HG03521 (cell line): ENCODE data around the gene SESN3.
"Not testable (repeated sequence)": the region's sequence is repeated elsewhere in the genome, so short reads cannot be mapped to it uniquely, and the experiment has no call there.

Experiments
- ATAC-seq: cut with Tn5 transposase; IDR thresholded peaks from one replicate; pipeline ENCODE4 v1.9.1; 2021; ENCODE audit warnings: mild to moderate bottlenecking, moderate library complexity; ENCODE audit not compliant: unreplicated experiment

The SESN3 gene

DNA sequence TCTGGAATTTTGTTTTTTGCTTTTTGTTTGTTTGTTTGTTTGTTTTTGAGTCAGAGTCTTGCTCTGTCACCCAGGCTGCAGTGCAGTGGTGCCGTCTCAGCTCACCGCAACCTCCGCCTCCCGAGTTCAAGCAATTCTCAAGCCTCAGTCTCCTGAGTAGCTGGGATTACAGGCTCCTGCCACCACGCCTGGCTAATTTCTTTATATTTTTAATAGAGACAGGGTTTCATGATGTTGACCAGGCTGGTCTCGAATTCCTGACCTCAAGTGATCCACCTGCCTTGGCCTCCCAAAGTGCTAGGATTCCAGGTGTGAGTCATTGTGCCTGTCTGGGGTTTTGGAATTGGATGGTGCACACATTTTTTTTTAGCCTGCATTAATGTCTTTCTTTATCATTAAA, 20.9 kb upstream of the SESN3 start:
- ATAC-seq, result not testable (repeated sequence)

DNA sequence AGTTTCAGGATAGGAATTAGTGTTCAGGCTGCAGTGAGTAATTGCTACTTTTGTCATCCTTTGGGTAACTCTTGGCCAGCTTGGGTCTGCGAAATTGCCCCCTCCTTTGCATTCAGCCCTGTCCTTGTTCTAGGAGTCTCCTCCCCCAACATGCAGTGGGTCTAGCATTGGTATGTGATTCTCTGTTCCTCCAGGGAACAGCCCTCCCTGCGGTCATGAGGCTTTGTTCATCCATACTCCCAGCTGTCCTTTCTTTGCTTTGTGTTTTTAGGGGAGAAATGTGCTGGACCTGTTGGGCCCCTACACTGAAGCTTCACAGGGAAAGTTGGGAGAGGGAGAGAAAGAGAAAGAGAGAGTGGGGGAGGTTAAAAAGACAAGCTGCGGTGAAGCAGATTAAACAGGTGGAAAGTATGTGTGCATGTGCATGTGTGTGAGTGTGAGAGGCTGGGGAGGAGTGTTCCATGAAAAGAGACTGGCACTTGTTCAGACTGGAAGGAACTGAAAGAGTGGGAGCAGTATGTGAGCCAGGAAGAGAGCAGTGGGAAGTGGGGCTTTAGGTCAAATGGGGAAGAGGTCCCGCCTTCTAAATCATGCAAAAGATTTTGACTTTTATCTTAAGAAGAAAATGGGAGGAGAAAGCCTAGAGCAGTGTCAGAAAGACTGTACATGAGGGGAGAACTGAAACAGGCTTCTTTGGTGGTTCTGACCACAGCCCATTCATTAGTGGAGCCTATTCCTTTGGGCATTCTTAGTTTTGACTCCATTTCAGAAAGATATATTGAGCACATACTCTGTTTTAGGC, 17.9 kb upstream of the SESN3 start:
- peak; percentile 90 for ATAC-seq

DNA sequence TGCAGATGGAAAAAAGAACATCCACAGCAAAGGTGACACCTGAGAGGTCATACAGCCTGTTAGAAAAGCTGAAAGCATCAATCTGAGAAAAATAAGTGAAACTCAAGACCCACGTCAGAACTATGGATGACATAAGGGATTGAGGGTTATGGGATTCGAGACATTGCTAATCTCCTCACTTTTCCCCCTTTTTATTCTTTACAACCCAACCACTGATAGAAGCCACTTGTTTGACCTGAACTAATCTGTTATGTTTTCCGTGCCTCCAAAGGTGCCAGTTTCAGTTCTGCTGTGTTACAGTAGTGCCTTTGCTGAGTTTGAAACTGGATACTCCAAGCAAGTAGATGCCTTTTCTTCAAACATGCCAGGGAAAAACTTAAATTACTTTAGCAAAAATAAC, 16.9 kb upstream of the SESN3 start:
- ATAC-seq, result no peak

- ATAC-seq, result no peak
Observed at GRCh38 chr11:95247127-95247684, 16.2 kb upstream of the SESN3 start.

- ATAC-seq, result no peak
Observed at GRCh38 chr11:95245581-95245980, 14.6 kb upstream of the SESN3 start.

DNA sequence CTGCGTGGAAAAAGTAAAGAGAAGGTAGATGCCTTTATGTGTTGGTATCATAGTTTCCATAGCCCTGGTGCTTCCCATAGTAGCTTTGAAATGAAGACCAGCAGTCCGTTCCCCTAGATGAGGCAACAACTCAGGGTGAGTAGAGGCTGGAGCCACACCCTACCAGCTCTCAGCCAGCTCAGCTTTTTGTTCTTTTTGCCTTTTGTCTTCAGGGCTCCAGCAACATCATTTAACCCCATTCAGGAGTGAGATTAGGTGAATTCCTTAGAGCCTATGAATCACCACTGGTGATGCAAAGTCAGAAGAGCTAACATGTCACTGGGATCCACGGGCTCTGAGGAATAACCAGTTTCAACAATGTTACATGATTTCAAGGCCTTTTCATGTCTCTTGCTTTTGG, 14.0 kb upstream of the SESN3 start:
- ATAC-seq, result no peak

- ATAC-seq, result no peak
Observed at GRCh38 chr11:95243673-95244072, 12.7 kb upstream of the SESN3 start.

DNA sequence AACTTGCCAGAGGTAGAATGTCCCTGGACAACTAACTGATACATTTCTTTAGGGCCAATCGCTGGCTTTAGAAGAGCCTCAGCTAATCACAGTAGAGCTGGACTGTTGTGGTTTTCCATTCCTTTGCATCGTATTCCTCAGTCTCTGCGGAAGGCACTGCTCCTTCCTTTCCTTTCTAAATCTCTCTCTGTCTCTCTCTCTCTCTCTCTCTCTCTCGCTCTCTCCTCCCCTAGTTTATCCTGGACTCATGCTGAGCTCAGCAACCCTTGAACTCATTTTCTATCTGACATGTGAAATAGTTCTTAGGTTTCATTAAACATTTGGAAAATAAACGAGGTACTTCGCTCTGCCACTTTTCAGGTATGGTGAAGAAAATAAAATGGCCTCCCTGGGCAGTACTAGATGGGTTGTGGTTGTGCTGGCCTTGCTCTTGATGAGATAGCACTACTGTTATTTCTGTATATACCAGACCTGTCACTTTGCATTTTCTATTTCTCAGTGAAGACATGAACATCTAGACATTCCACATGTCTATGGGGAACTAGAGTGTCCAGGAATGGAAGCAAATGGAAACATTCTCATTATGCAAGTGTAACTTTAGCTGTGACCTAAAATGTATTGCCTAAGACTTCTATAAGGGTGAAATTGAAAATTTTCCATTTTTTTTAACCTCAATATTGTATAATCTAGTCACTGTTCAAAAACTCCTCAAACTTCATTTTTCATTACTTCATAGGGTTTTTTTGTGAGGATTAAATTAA, 12.0 kb upstream of the SESN3 start:
- ATAC-seq, result no peak

GRCh38 chr11:95242091-95242844, 11.3 kb upstream of the SESN3 start:
- ATAC-seq, result peak; percentile 58

DNA sequence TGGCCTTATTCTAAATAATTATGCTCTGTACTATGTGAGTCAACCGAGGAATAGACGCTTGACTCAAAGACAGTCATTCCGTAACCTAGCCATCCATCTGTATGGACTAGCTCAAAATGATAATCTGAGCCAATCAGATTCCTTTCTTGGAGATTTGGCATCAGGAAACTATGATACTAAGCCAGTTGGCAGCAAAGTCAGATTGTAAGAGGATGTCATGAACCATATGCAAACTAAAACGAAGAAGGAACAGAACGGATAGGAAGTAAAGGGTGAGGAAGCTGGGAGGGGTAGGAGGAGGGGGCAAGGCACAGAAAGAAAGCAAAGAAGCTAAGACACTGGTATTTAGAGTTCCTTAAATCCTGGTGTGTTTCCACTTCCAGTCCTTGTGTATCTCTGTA, 10.7 kb upstream of the SESN3 start:
- peak; percentile 51 for ATAC-seq

GRCh38 chr11:95239871-95240649, 9.1 kb upstream of the SESN3 start:
- ATAC-seq, result no peak

DNA sequence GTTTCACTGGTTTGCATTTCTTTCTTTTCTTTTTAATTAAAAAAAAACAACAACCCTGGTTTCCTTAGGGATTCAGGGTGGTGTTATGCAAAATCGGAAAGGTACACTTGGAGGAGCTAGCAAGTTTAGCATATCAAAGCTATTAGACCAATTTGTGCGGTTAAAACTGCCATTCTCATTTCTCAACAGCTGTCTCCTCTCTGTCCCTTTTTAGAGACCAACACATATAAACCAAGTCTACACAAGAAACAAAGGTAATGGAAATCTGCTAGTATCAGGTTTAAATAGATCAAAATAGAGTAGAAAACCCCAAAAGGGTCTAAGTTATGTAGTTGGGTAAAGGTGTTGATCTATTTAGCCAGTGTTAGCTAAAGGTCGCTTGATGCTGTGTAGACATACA, 1.7 kb upstream of the SESN3 start:
- no peak for ATAC-seq

GRCh38 chr11:95231881-95232605, 1.0 kb upstream of the SESN3 start:
- ATAC-seq, result no peak

DNA sequence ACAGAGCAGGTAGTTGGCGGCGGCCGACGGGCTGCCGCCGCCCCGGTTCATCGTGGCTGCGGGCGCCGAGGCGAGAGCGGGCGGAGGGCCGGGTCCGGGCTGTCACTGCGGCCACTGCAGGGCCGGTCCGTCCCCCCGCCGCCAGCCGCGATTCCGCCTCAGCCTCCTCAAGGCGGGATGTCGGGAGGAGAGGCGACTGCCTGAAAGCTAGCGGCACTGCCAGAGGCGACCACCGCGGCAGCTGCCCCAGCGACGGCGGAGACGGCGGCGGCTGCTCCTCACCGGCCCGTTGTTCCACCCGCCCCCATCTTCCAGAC, 234 bp downstream of the SESN3 start:
- ATAC-seq, result no peak

DNA sequence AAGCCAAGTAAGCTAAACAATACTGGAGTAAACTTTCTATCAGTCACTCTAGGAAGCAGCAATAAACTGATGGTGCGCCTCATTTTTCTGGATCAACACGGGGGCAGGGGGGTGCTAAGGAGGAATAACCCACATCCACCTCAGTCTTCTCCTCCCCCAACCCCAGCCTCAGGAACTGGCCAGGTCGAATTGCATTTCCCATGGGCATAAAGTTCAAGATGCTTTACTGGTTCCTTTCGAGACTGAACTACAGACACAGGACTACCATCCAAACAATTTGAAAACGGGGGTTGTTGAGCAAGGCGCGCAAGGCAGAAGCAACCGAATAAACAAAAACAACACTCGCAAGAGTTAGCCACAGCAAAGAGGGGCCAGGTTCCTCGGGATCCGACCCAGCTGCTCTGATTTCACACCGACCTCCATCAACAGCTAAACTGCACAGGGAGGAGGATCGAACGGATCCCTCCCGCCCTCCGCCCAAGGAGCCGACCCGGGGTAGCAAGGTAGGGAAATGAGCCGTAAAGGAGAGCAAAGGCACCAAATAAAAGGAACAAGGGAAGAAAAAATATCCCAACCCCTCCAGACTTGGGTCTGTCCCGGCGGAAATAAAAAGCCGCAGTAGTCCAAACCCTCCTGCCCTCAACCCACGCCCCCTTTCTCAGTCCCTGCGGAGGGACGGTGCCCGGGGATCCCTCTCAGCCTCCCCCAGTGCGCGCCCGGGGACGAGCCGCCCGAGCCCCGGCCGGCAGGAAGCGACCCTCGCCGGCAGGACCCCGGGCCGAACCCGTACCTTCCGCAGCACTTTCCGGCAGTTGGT, 801 bp downstream of the SESN3 start:
- no peak for ATAC-seq

DNA sequence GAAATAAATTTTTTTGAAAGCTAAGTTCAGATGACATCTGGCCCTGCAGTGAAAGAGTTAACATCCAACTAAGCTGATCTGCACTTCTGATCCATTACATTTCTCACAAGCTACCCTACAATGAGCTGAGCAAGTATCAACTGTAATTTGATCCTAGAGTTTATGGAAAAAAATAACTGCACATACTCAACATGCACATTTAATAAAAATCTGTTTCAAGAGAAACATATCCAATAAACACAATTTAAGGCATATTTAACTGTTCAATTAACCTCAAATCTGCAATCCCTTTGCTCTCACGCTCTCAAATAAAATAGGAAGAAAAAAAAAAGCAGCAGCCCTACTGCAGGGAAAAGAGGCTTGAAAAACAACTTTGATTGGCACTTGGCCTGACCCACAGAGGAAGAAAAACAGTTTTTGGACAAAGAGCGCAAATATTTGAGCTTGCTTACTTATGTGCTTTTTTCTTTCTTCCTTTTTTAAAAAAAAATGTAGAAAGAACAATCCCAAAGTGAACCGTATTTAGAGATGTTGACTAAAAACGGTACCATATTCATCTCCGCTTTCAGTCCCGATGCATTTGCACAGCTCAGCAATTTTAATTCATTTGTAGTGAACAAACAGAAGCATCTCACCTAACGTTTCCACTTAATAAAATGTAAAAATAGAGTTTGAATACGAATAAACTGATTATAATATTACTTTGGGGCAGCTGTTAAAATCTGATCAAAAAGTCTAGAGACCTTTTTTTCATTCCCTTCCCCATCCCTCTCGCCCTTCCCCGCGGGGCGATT, 1.6 kb downstream of the SESN3 start:
- no peak for ATAC-seq

GRCh38 chr11:95228081-95228749, 2.8 kb downstream of the SESN3 start:
- no peak for ATAC-seq

DNA sequence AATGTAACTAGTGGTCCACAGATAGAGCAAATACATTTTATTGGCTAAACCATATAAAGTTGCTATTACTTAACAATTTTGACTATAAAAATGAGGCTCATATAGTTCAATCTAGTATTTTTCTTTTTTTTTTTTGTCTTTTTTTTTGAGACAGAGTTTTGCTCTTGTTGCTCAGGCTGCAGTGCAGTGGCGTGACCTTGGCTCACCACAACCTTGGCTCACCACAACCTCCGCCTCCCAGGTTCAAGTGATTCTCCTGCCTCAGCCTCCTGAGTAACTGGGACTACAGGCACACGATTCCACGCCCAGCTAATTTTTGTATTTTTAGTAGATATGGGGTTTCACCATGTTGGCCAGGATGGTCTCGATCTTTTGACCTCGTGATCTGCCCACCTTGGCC, 3.9 kb downstream of the SESN3 start:
- not testable (repeated sequence) for ATAC-seq
